PC-3 (cell line): ENCODE results near the gene CDH13.

Experiments used
- EZH2 ChIP-seq: fragments of 300-600 bp; sonication (generic); IDR thresholded peaks from one replicate; pipeline ENCODE4 v1.6.1; 2017; ENCODE audit warnings: antibody characterized with exemption, mild to moderate bottlenecking, low read length; ENCODE audit not compliant: unreplicated experiment
- TF ChIP-seq, protein P1 (sequence below): fragments of 300-600 bp; sonication (generic); conservative IDR thresholded peaks from 2 replicates; pipeline ENCODE4 v1.5.1; 2017; ENCODE audit warnings: antibody characterized with exemption, low read depth, mild to moderate bottlenecking, low read length

- TF ChIP-seq EZH2: no peak
- TF ChIP-seq, protein P1, sequence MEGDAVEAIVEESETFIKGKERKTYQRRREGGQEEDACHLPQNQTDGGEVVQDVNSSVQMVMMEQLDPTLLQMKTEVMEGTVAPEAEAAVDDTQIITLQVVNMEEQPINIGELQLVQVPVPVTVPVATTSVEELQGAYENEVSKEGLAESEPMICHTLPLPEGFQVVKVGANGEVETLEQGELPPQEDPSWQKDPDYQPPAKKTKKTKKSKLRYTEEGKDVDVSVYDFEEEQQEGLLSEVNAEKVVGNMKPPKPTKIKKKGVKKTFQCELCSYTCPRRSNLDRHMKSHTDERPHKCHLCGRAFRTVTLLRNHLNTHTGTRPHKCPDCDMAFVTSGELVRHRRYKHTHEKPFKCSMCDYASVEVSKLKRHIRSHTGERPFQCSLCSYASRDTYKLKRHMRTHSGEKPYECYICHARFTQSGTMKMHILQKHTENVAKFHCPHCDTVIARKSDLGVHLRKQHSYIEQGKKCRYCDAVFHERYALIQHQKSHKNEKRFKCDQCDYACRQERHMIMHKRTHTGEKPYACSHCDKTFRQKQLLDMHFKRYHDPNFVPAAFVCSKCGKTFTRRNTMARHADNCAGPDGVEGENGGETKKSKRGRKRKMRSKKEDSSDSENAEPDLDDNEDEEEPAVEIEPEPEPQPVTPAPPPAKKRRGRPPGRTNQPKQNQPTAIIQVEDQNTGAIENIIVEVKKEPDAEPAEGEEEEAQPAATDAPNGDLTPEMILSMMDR: no peak
Observed at GRCh38 chr16:83568345-83568744, 941.6 kb downstream of the CDH13 start.
